ENCODE data around the gene FGFR3. TPM values are rescaled to one million over a fixed set of nuclear protein-coding genes. Genes with fewer than 3 reads are reported as not detected.

FGFR3 gene
- total and polyA plus RNA-seq, 9 of the 15 experiments (the other 6 are each of a cell fraction or from before 2014, with no cell fraction given) = 1.2 to 60.4 (median 12.7) TPM

GRCh38 chr4:1850276-1850675, 57.2 kb downstream of the FGFR3 start (continued):
- no peak for TF ChIP-seq ZBTB33 (CRISPR knock-in tag; IDR thresholded peaks at IDR 0.05)
- no peak for TF ChIP-seq SMAD3 (CRISPR knock-in tag; conservative IDR thresholded peaks at IDR 0.05)
- TF ChIP-seq ZNF511 (CRISPR knock-in tag; IDR thresholded peaks at IDR 0.05) = no peak

DNA sequence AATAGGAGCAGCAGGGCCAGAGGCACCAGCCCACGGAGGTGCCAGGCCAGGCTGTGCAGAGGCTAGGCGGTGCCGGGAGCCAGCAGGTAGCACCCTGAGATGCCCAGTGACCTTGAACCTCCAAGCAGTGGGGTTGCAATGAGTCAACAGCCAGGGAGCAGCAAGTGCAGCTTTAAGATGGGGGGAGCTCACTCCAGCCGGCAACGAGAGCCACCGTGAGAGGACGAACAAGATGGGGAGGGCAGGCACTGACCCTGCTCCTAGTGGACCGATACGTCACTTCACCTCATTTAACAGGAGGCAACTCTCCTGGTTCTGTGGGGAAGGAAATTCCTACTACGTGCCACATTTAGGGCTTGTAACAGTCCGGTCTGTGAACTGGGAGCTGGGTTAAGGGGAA, 58.1 kb downstream of the FGFR3 start:
- CTCF ChIA-PET (ENCODE audit: low intra/inter-chr PET ratio) = no interaction called here
- in situ Hi-C loops (cut with MboI) (no loop called here), intact Hi-C loops (cut with micrococcal nuclease) (no loop called here)
- Histone ChIP-seq H3K36me3 (ENCODE audit: control insufficient read depth, insufficient read depth, low read length) (peaks cover 58% of the 10 kb centered on the region), H3K4me3 (no peak overlapping the region), H2AFZ (ENCODE audit: low read depth, low read length) (no peak overlapping the region), H3K27me3 (ENCODE audit: control insufficient read depth in 2 of 2, insufficient read depth in 2 of 2, low read length in 2 of 2) (no peaks in the 10 kb centered on the region), H3K9ac (ENCODE audit: insufficient read depth in 1 of 2, low read depth in 2 of 2, low read length in 2 of 2) (peak overlapping the region in 1 of 2 experiments; percentile 59; a peak in 2 of 4 replicates), H3K4me2 (ENCODE audit: insufficient read depth, low read length) (no peak overlapping the region), H3K27ac (ENCODE audit: extremely low read depth, low read depth, low read length) (no peak overlapping the region; the same call in 2 of the 3 replicates), H3K79me2 (ENCODE audit: control insufficient read depth, insufficient read depth, low read length) (peaks cover 85% of the 10 kb centered on the region), H3K9me3 (replicated peaks; ENCODE audit: control insufficient read depth, insufficient read depth, low read depth, low read length) (no peaks in the 10 kb centered on the region), H3K9me1 (ENCODE audit: control insufficient read depth, insufficient read depth, low read length) (peaks cover 11% of the 10 kb centered on the region), H3K4me1 (replicated peaks in 1 of 2; ENCODE audit: control insufficient read depth in 2 of 2, insufficient read depth in 2 of 2, low read length in 2 of 2) (peaks cover 32 to 48% of the 10 kb centered on the region in 2 experiments), H4K20me1 (replicated peaks; ENCODE audit: control insufficient read depth, insufficient read depth, low read length) (peaks cover 27% of the 10 kb centered on the region)
- ATAC-seq = no peak
- POLR2A ChIA-PET = interaction anchor here (0.6 to 1.2 kb wide), 4 partner anchors 8 to 117 kb away, joined by 3 to 4 read pairs (median 3); no protein-coding TSS in a partner anchor
- BruUV-seq (replicated peaks) = no TSS peak
- 83% methylated on average over 10 of the region's 11 CpGs for WGBS (ENCODE audit: insufficient coverage, low coverage, missing lambda C conversion rate)
- FAIRE-seq = no peak
- no peak for TF ChIP-seq HCFC1 (IDR thresholded peaks at IDR 0.05; ENCODE audit: low read depth, low read length)
- no peak for TF ChIP-seq MED1 (CRISPR knock-in tag; IDR thresholded peaks at IDR 0.05; ENCODE audit: borderline replicate concordance)
- no peak for TF ChIP-seq FOXK2 (conservative IDR thresholded peaks at IDR 0.05 in 1 of 2, IDR thresholded peaks at IDR 0.05 in 1 of 2; ENCODE audit: low read depth in 2 of 2)
- 0 out of 2 replicates have a peak, but pooled peaks have one; percentile 10 for TF ChIP-seq RBFOX2 (IDR thresholded peaks at IDR 0.05; ENCODE audit: low read depth, low read length)
- TF ChIP-seq ZKSCAN1 (IDR thresholded peaks at IDR 0.05; ENCODE audit: low read depth, low read length) = 0 out of 2 replicates have a peak, but pooled peaks have one; percentile 39
- no peak for TF ChIP-seq RBM22 (IDR thresholded peaks at IDR 0.05; ENCODE audit: low read depth, low read length, poor library complexity, severe bottlenecking)
- TF ChIP-seq ZNF311 (CRISPR knock-in tag; IDR thresholded peaks at IDR 0.05) = no peak
- DNase-seq (ENCODE audit: extremely low read depth in 1 of 4, low spot score in 3 of 4) = peak in 1 of 4 experiments; percentile 37
